Measurements from ENCODE around the gene FUT2.

Gene FUT2

GRCh38 chr19:48674921-48675824, 20.6 kb upstream of the FUT2 start:
- peak; percentile 83 for TF ChIP-seq CTCF (IDR thresholded peaks at IDR 0.05; ENCODE audit: low read length)
- no peak for TF ChIP-seq EZH2 (IDR thresholded peaks at IDR 0.05; ENCODE audit: borderline replicate concordance, low read length)

GRCh38 chr19:48676487-48676886, 19.3 kb upstream of the FUT2 start:
- Histone ChIP-seq H3K27me3 (ENCODE audit: insufficient read depth, low read length) (0 out of 2 replicates have a peak, but pooled peaks cover 5% of the 10 kb centered on the region), H3K27ac (ENCODE audit: low read depth, low read length, poor library complexity, severe bottlenecking) (no peak overlapping the region), H3K4me1 (ENCODE audit: insufficient read depth, low read length, severe bottlenecking) (peaks cover 6% of the 10 kb centered on the region), H3K4me3 (ENCODE audit: low read depth, low read length, poor library complexity, severe bottlenecking) (no peak overlapping the region), H3K9me2 (ENCODE audit: low read depth, low read length) (no peaks in the 10 kb centered on the region), H2AFZ (ENCODE audit: low read length) (no peak overlapping the region), H3K36me3 (ENCODE audit: insufficient read depth, low read length) (no peaks in the 10 kb centered on the region), H3F3A (ENCODE audit: insufficient read depth, low read length) (no peaks in the 10 kb centered on the region), H4K20me1 (ENCODE audit: insufficient read depth, low read length) (no peaks in the 10 kb centered on the region), H3K9me3 (ENCODE audit: low read length) (no peaks in the 10 kb centered on the region), H3K79me2 (ENCODE audit: insufficient read depth, low read length) (no peaks in the 10 kb centered on the region), H3K9ac (ENCODE audit: low read length) (no peak overlapping the region), H3K4me2 (ENCODE audit: low read length) (no peak overlapping the region)
- TF ChIP-seq CTCF (IDR thresholded peaks at IDR 0.05; ENCODE audit: low read length) (no peak), EZH2 (IDR thresholded peaks at IDR 0.05; ENCODE audit: borderline replicate concordance, low read length) (no peak)

More at GRCh38 chr19:48674921-48675824, 20.6 kb upstream of the FUT2 start:
- Histone ChIP-seq H3K9me2 (ENCODE audit: low read depth, low read length) (no peaks in the 10 kb centered on the region), H3K79me2 (ENCODE audit: insufficient read depth, low read length) (no peaks in the 10 kb centered on the region), H4K20me1 (ENCODE audit: insufficient read depth, low read length) (no peaks in the 10 kb centered on the region), H3K4me2 (ENCODE audit: low read length) (no peak overlapping the region), H3K4me3 (ENCODE audit: low read depth, low read length, poor library complexity, severe bottlenecking) (no peak overlapping the region), H3K36me3 (ENCODE audit: insufficient read depth, low read length) (no peaks in the 10 kb centered on the region), H3K9ac (ENCODE audit: low read length) (no peak overlapping the region), H3F3A (ENCODE audit: insufficient read depth, low read length) (no peaks in the 10 kb centered on the region), H3K4me1 (ENCODE audit: insufficient read depth, low read length, severe bottlenecking) (peaks cover 6% of the 10 kb centered on the region), H3K27me3 (ENCODE audit: insufficient read depth, low read length) (0 out of 2 replicates have a peak, but pooled peaks cover 5% of the 10 kb centered on the region), H3K9me3 (ENCODE audit: low read length) (no peaks in the 10 kb centered on the region), H2AFZ (ENCODE audit: low read length) (no peak overlapping the region), H3K27ac (ENCODE audit: low read depth, low read length, poor library complexity, severe bottlenecking) (no peak overlapping the region)

- no peaks in the 10 kb centered on the region for H3F3A ChIP-seq (ENCODE audit: insufficient read depth, low read length)
- H3K27ac ChIP-seq (ENCODE audit: low read depth, low read length, poor library complexity, severe bottlenecking): no peak overlapping the region
- no peak overlapping the region for H3K4me2 ChIP-seq (ENCODE audit: low read length)
- H4K20me1 ChIP-seq (ENCODE audit: insufficient read depth, low read length): no peaks in the 10 kb centered on the region
- no peaks in the 10 kb centered on the region for H3K9me2 ChIP-seq (ENCODE audit: low read depth, low read length)
- peaks cover 6% of the 10 kb centered on the region for H3K4me1 ChIP-seq (ENCODE audit: insufficient read depth, low read length, severe bottlenecking)
- no peak overlapping the region for H2AFZ ChIP-seq (ENCODE audit: low read length)
- H3K36me3 ChIP-seq (ENCODE audit: insufficient read depth, low read length): no peaks in the 10 kb centered on the region
- no peak for TF ChIP-seq CTCF (IDR thresholded peaks at IDR 0.05; ENCODE audit: low read length)
- TF ChIP-seq EZH2 (IDR thresholded peaks at IDR 0.05; ENCODE audit: borderline replicate concordance, low read length): no peak
- H3K9ac ChIP-seq (ENCODE audit: low read length): no peak overlapping the region
- 0 out of 2 replicates have a peak, but pooled peaks cover 5% of the 10 kb centered on the region for H3K27me3 ChIP-seq (ENCODE audit: insufficient read depth, low read length)
- H3K4me3 ChIP-seq (ENCODE audit: low read depth, low read length, poor library complexity, severe bottlenecking): no peak overlapping the region
- no peaks in the 10 kb centered on the region for H3K9me3 ChIP-seq (ENCODE audit: low read length)
- H3K79me2 ChIP-seq (ENCODE audit: insufficient read depth, low read length): no peaks in the 10 kb centered on the region
Observed at GRCh38 chr19:48676887-48677286, 18.9 kb upstream of the FUT2 start.

Data from OCI-LY1 (cell line).